Measurements from ENCODE around the gene BRD7.

Gene BRD7

GRCh38 chr16:50303041-50303604, 65.7 kb downstream of the BRD7 start:
- DNase-seq (ENCODE audit: low spot score): peak; percentile 53

- no peak for DNase-seq (ENCODE audit: low spot score)
Observed at GRCh38 chr16:50302472-50303005, 66.2 kb downstream of the BRD7 start.

- DNase-seq (ENCODE audit: low spot score): peak; percentile 88
Observed at GRCh38 chr16:50301626-50302471, 66.9 kb downstream of the BRD7 start.

GRCh38 chr16:50300942-50301625, 67.7 kb downstream of the BRD7 start:
- DNase-seq (ENCODE audit: low spot score): peak; percentile 71

- no peak for DNase-seq (ENCODE audit: low spot score)
Observed at GRCh38 chr16:50299508-50300105, 69.2 kb downstream of the BRD7 start.

- no peak for DNase-seq (ENCODE audit: low spot score)
Observed at GRCh38 chr16:50298591-50299507, 69.9 kb downstream of the BRD7 start.

GRCh38 chr16:50298075-50298460, 70.7 kb downstream of the BRD7 start:
- no peak for DNase-seq (ENCODE audit: low spot score)

- DNase-seq (ENCODE audit: low spot score): no peak
Observed at GRCh38 chr16:50297301-50298074, 71.3 kb downstream of the BRD7 start.

GRCh38 chr16:50296807-50297206, 72.0 kb downstream of the BRD7 start:
- no peak for DNase-seq (ENCODE audit: low spot score)

GRCh38 chr16:50295541-50296132, 73.2 kb downstream of the BRD7 start:
- DNase-seq (ENCODE audit: low spot score): no peak

GRCh38 chr16:50294955-50295354, 73.8 kb downstream of the BRD7 start:
- no peak for DNase-seq (ENCODE audit: low spot score)

GRCh38 chr16:50293994-50294855, 74.6 kb downstream of the BRD7 start:
- DNase-seq (ENCODE audit: low spot score): no peak

- DNase-seq (ENCODE audit: low spot score): no peak
Observed at GRCh38 chr16:50293041-50293783, 75.6 kb downstream of the BRD7 start.

GRCh38 chr16:50292566-50292948, 76.2 kb downstream of the BRD7 start:
- DNase-seq (ENCODE audit: low spot score): no peak

GRCh38 chr16:50291719-50292565, 76.8 kb downstream of the BRD7 start:
- no peak for DNase-seq (ENCODE audit: low spot score)

- DNase-seq (ENCODE audit: low spot score): no peak
Observed at GRCh38 chr16:50290856-50291255, 77.9 kb downstream of the BRD7 start.

- no peak for DNase-seq (ENCODE audit: low spot score)
Observed at GRCh38 chr16:50289950-50290764, 78.6 kb downstream of the BRD7 start.

Data from AG08396 (cell line).